Right kidney (tissue), 1 donor: ENCODE measurements around the gene ANKS1B.
"Not testable (repeated sequence)": the region's sequence is repeated elsewhere in the genome, so short reads cannot be mapped to it uniquely, and the experiment has no call there.

Experiments
- DNase-seq: peaks from one replicate; pipeline ENCODE4 v3.0.0-alpha.2; 2016

Gene ANKS1B

DNA sequence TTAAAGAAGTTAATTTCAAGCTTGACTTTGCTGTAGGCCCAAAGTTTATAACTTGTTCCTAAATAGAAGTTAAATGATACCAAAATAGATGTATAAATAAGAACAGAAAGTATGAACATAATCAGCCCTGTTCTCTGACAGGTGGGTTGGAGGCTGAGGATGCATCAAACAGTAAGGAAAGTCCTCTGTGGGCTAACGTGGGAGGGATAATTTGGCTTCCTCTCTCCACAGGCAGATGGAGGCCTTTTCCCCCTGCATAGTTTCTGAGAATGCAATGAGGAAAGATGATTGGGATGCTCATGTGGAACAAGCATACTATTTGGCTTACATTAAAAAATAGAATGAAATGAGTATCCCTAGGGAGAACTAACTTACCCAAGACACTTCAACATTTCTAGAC is 280.7 kb downstream of the ANKS1B start:
- no peak for DNase-seq

DNA sequence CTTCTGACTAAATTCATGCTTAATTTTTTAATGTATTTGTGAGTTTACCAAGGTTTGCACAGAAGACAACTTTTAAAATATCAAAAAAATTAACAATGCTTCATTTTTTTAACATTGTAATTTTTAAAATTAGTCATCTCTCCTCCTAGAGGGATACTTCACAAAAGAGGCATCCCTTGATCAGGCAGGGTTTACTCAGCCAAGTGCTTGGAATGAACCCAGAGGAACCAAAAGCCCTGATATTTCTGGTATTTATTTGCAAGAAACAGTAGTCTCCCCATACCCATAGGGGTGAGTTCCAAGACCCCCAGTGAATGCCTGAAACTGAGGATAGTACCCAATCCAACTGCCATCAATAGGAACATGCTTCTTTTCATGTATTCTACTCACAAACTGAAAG is 284.7 kb downstream of the ANKS1B start:
- no peak for DNase-seq

DNA sequence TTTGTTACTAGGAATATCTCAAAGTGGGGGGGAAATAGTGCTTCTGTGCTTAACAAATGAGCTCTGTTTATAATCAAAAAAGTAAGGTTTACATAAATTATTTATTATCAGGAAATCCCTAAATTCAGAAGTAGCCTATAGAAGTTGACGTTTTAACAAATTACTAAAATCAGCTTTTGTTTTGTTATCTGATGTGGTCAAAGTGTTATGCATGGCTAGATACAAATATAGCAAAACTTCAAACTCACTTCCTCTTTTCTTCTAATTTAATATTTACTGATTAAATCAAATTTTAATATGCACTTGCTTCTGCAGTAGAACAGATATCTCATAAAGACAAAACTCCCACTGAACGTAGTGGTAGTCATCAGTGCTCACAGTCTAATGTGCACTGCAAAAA is 289.7 kb downstream of the ANKS1B start:
- no peak for DNase-seq

DNA sequence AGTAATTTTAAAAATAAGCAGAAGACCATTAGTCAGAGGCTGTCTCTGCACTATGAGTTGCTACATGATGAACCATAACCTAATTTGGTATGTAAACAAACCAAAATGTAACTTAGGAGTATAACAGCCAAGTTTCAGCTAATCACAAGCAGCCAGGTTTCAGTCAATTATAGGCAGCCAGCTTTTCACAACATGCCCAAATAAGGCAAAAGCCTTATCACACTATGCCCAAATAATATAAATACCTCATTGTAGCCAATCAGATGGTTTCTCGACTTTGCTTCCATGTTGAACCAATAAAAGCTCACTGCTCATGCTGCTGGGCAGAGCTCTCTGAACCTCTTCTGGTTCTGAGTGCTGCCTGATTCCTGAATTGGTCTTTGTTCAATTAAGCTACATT is 298.6 kb downstream of the ANKS1B start:
- DNase-seq, result no peak

DNA sequence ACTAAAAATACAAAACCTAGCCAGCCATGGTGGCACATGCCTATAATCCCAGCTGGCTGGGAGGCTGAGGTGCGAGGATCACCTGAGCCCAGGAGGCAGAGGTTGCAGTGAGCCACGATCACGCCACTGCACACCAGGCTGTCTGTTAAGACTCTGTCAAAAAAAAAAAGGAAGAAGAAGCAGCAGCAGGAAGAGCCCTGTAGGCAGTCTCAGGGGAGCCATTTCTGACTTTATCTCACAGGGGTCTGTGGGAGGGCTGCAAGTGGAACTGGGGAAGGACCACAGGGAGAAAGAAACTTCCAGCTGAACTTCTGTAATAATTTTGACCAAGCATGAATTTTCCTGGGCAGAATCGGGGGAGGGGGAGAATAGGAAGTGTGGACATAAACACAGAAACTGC is 304.5 kb downstream of the ANKS1B start:
- DNase-seq, result no peak

DNA sequence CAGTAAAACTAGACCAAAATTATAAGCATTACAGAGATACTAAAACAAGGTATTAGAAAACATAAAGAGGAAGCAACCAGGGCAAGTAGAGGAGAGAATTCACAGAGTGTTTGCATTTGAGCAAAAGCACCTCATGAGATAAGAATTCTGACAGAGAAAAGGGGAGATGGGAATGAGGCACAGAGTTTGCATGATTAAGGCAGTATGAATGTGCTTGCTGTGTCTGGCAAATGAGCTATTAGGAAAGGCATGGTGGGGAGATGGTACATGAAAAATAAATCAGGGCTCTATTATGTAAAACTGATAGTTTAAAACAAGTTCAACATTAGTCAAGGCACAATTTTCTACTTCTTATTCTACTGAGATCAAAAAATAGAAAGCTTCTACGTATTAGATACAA is 314.1 kb downstream of the ANKS1B start:
- no peak for DNase-seq

DNA sequence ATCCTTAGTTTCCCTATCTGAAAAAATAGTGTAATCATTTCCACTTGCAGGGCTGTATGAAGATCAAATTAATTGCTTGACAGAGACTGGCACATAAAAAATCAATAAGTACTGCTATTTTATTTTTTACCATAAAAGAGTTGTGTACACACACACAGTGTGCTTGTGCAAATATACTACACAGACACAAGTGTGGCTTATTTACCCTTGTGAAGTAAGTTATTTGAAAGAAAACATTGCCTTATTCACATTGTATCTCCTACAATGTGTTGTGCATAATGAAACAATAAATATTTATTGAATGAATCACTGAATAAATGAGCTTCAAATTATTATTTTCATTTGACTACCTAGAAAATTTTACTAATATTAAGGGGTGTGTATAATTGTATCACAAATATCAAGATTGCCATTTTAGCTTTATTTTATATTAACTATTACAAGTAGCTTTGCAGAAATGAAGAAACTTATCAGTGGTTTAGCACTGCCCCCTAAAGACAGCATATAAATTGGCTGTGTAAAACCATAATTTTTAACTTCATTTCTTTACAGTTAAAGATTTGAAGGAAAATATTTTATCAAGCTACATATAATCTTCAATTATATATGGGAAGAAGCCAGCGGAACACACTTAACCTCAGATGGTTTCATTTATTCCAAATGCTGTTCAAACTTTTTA is 325.9 kb downstream of the ANKS1B start:
- no peak for DNase-seq

DNA sequence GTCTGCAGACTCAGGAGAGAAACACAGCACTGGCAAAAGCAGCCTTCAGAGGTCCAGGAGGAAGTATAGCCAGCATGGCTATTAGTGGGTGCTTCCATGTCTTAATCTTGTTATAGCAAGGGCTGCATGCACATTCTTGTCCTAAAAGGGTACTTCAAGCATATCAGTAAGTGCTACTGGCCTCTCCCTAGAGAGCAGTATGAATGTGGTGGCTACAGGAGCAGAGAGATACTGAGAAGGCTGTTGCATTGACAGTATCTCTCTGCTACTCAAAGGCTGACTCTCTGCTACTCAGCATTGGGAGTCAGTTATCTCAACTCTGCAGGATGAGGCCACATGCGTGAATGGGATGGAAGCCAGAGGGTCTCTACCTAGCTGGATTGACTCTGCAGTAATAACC is 335.2 kb downstream of the ANKS1B start:
- DNase-seq, result no peak

DNA sequence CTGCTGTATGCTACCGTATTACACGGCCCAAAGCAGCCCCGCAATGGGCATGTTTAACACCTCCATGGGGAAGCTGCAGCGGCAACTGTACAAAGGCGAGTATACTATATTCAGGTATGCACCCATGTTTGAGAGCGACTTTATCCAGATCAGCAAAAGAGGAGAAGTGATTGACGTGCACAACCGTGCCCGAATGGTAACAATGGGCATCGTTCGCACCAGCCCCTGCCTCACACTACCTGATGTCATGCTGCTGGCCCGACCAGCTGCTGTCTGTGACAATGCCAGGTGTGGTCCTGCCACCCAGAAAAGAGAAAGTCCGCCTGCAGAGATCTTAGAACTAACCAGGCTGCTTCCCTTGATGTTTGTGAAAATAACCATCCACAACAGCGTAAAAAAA is 336.6 kb downstream of the ANKS1B start:
- no peak for DNase-seq

DNA sequence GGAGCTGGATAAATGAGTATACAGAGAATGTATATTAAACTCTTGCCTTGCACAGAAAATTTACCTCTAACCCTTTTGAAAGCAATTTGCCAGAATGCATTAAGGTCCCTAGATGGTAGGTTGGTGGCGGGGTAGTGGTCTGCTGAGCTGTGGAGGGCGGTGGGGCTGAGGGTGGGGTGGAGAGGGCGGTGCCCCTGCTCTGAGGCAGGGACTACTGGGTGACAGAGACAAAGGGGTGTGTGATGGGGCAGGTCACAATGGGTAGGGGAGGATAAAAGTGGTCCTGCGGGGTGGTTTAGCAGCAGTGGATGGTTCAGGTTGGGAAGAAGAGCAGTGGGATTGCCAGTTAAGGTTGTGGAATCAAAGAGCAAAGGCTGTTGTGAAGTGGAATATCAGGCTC is 337.3 kb downstream of the ANKS1B start, which contains the start of gene GARIN6:
GARIN6 (plus strand) TSS at position 301 of the 400 bp plus-strand sequence. CDS start 422 bp downstream, outside the sequence.
- no peak for DNase-seq

DNA sequence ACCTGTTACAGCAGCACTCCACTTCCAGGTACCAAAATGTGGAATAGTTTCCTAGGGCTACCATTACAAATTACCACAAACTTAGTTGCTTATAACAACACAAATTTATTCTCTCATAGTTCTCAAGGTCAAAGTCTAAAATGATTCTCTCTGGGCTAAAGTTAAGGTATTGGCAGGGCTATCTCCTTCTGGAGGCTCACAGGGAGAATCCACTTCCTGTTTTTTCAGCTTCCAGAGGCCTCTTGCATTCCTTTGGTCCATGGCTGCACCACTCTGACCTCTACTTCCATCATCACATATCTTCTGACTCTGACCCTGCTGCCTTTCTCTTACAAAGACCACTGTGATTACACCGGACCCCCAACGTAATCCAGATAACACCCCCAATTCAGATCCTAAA is 340.1 kb downstream of the ANKS1B start:
- DNase-seq, result no peak

DNA sequence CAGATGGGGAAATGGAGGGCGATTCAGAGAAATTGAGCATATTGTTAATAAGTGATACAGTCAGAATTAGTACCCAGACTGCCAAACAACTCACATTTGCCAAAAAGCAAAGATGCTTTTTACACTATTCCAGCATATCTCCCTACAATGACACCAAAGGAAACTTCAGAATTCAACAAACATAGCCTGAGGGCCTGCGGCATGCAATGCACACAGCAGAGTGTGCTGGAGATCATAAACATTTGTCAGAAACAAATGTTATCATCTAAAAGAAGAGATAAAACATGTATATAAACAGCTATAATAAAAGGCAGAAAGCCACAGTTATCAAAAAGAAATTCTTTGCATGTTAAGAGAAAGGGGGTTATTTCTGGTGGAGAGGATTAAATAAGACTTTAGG is 357.3 kb downstream of the ANKS1B start:
- no peak for DNase-seq

DNA sequence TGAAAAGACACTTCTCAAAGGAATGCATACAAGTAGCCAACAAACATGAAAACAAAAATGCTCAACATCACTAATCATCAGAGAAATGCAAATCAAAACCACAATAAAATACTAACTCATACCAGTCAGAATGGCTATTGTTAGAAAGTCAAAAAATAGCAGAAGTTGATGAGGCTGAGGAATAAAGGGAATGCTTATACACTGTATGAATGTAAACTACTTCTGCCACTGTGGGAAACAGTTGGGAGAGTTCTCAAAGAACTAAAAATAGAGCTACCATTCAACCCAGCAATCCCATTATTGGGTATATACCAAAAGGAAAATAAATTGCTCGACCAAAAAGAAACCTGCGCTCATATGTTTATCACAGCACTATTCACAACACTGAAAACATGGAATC is 360.1 kb downstream of the ANKS1B start:
- DNase-seq, result not testable (repeated sequence)

DNA sequence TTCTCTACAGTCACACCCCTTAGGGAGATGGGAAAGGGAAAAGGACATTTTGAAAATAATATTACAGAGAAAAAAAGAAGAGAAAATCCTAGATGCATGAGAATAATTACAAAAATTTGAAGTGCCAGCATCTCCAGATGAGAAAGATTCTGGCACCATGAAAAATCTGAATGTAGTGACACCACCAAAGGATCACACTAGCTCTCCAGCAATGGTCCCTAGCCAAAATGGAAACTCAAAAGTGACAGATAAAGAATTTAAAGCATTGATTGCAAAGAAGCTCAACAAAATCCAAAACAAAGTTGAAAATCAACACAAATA is 364.6 kb downstream of the ANKS1B start:
- DNase-seq, result no peak

DNA sequence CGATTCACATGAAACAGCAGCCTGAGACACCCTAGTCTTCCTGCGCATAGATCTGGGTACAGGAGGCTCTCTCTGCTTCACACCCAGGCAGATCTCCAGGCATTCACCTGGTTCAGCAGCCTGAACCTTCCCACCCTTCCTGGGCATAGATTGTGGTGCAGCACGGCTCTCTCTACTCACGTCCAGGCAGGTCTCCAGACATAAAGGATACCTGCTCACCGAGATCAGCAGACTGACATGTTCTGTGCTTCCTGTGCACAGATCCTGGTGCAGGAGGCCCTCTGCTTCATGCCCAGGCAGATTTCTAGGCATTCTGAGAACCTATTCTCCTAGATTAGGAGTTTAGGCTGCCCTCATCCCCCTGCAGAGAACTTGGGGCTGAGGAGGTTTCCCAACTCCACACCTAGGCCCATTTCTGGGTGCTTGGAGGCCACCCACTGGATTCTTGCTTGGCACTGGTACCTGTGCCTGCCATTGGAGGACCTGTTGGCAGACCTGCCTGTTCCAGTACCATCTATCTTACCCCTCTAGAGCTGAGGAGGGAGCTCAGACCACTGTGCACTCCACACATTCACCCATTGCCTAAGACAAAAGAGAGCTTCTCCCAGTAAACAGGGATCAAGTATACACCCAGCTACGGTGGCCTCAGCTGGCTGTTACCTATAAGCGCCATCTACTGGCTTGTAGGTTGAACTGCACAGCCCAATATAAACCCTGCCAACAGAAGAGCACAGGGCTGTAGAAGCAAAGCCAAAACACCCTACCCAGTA is 365.2 kb downstream of the ANKS1B start:
- DNase-seq, result no peak

DNA sequence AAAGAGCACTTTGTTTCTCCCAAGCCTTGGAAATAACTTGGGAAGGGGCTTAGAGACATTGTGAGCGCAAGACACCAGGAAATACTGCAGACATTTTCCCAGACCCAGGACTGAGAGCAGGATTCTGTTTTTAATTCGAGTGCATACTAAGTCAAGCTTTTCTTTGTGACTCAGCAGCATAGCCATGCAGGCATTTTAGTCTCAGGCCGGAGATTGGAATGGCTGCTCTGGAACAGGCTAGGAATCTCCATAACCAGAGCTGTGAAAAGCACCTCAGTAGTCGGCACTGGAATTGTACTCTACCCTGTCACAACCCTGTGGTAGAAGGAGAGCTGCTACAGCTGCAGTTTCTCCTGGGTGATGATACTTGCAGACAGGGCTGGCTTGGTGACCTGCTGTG is 366.1 kb downstream of the ANKS1B start:
- no peak for DNase-seq

DNA sequence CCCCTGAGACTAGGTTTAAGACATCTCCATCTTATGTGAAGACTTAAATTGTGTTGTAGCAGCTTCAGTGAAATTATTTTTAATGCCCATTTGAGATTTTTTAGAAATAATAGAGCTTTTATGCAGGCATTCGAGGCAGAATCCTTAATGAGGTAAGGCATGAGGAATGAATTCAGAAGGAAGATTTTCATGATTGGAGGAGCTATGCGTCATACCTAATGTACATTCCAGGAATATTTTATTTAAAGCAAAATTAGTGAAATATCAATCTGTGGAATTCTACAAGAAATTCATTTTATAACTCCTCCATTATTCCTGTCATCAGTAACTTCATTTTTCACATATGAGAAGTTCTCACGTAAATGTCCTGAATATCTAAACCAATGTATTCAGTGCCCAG is 373.1 kb downstream of the ANKS1B start:
- DNase-seq, result no peak

DNA sequence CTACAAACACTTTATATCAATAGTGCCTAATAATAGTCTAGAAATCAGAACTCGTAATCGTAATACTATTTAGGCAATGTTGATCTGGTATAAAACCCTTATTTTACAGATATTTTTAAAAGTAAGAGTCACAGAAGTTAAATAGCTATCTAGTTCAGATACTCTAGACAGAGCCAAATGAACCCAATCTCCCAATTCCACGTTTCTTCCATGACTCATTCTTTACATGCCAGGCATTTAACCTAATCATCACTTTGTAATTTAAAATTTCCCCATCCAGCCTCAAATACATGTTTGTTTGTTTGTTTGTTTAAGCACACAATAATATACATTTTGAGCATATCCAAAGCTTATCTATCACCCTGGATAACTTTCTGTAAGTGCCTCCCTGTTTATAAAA is 373.6 kb downstream of the ANKS1B start:
- no peak for DNase-seq

DNA sequence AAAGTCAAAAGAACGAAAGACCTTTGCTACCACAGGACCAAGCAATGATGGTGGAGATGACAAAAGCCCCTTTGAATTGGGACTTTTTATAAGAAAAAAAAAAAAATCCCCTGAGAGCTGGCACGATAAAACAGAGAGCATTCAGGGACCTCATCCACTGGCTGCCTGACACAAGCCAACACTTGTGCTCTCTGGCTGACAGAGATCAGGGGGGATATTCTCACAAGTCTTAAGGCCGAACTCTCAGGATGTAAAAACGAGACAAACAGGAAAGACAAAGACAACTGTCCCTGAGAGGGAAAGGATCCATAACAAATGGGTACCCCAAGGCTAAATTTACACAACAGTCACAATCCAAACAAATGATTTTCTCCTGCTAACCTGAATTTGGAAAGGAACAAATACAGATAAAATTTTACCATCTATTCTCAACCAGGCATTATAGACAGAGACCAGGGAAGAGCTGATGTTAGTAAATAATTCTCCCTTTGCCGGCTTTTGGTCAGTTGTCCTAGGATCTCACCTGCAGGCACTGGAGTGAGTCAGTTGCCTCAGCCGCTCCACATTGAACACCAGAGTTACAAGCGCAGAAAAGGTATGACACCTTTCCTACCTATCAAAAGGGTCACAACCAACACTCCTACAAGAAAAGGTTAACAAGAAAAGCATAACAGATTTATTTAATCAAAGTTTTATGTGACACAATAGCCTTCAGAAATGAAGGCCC is 375.1 kb downstream of the ANKS1B start:
- DNase-seq, result no peak

DNA sequence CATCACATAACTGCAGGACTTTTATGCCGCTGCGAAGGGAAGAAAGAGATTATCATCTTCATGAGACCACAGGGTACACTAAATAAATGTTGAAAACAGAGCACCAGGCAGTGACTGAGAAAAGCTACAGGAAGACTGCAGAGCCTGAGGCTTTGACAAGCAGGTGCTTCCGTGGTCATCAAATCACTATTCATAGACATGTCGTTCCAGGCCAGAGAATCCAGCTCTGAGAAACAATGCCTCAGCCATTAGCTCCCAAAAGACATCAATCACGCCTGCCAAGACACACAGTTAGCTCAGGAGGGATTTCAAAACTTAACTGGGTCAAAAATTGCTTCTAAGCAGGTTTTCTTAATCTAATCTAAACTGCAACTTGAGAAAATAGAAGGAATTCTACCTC is 384.3 kb downstream of the ANKS1B start:
- no peak for DNase-seq

DNA sequence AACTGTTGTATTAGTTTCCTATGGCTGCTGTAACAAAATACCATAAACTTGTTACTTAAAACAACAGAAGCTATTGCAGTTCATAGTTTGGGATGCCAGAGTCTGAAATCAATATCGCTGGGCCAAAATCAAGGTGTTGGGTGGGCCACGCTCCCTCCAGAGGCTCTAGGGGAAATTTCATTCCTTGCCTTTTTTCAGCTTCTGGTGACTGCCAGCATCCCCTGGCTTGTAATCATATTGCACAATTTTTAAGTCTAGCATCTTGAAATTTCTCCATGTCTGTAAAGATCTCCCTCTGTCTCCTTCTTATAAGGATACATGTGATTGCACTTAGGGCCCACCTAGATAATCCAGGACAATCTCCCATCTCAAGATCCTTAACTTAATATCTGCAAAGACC is 386.0 kb downstream of the ANKS1B start:
- DNase-seq, result no peak

DNA sequence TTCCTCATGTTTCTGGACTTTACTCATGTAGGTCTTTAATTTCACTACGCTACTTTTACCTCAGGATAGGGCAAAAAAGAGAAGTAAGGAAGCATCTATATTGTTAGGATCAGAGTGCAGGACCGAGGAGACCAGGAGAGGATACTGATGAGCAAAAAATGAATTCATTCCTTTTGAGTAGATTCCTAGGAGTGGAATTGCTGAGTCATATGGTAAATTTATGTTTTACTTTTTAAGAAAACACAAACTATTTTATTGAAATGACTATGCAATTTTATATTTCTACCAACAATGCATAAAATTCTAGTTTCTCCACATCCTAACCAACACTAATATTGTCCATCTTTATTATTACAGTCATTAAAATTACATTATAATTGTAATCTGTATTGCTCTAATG is 388.0 kb downstream of the ANKS1B start:
- no peak for DNase-seq

DNA sequence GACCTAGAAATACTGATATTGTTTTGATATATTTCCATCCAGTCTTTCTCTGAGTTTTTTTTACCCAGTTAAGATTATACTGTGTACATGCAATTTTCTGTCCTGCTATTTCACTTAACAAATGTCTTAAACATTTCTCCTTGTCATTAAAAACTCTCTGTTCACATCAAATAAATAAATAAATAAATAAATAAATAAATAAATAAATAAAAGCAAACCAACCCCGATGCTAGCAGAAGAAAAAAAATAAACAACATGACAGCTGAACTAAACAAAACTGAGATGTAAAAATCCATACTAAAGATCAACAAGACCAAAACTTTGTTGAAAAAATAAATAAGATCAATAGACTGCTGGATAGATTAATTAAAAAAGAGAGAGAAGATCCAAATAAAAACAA is 407.6 kb downstream of the ANKS1B start:
- not testable (repeated sequence) for DNase-seq

DNA sequence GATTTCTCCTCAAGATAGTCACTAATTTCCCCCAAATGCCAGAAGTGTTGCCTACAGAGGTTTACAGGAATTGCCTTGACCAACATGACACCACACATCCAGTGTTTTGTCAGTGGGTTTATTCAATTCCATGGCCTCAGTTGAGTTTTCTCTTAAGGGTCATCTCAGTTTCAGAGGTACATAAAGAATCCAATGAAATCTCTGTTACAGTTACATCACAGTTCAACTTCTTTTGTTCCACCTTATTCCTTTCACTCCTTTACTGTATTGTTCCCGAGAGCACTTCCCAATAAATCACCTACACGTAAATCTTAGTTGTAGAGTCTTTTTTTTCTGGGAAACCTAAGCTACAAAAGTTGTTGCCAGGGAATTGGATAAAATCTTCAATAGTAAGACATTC is 410.8 kb downstream of the ANKS1B start:
- no peak for DNase-seq
